Skeletal muscle tissue (tissue), 4 donors: ENCODE data around the gene PAXX. TPM values are rescaled to one million over a fixed set of nuclear protein-coding genes. Genes with fewer than 3 reads are reported as not detected.

Source experiments
- H3K27ac ChIP-seq: one replicate; pipeline ENCODE4 v1.7.0; 2013; ENCODE audit warnings: mild to moderate bottlenecking, low read depth, low read length, inconsistent platforms
- H3K27me3 ChIP-seq, 3 donors: one replicate each; pipeline ENCODE4 v1.7.0; 2013; ENCODE audit warnings: low read length in 3 of 3; ENCODE audit not compliant: control insufficient read depth in 3 of 3, insufficient read depth in 3 of 3
- H3K36me3 ChIP-seq, 3 donors: one replicate each; pipeline ENCODE4 v1.7.0; 2013; ENCODE audit warnings: low read length in 3 of 3; ENCODE audit not compliant: control insufficient read depth in 3 of 3, insufficient read depth in 3 of 3
- H3K4me1 ChIP-seq, 3 donors: one replicate each; pipeline ENCODE4 v1.7.0; 2013; ENCODE audit warnings: low read length in 3 of 3, mild to moderate bottlenecking in 3 of 3; ENCODE audit not compliant: control insufficient read depth in 3 of 3, insufficient read depth in 3 of 3
- H3K4me3 ChIP-seq, 3 donors: one replicate each; pipeline ENCODE4 v1.7.0; 2013; ENCODE audit warnings: low read length in 3 of 3
- H3K9ac ChIP-seq, 3 donors: one replicate each; pipeline ENCODE4 v1.7.0; 2013; ENCODE audit warnings: low read length in 3 of 3, mild to moderate bottlenecking in 3 of 3, moderate library complexity in 2 of 3, low read depth in 1 of 3
- H3K9me3 ChIP-seq, 3 donors: one replicate each; pipeline ENCODE4 v1.7.0; 2013; ENCODE audit warnings: low read length in 3 of 3; ENCODE audit not compliant: control insufficient read depth in 3 of 3
- total RNA-seq: library from RNA; depleted of rRNA; stranded (reverse); fragments of >200 nt; gene quantifications from one replicate; pipeline ENCODE4 v1.2.3, GENCODE V29; 2014
- donor health status: Osteomylitis.

Gene PAXX
- total RNA-seq, 1 donor from 2014 or later = 2.1 TPM

- H3K4me3 ChIP-seq = no peak overlapping the region
- no peak overlapping the region for H3K27ac ChIP-seq
- peaks cover 2 to 26% (median 26%) of the 10 kb centered on the region in 3 donors for H3K4me1 ChIP-seq
- H3K27me3 ChIP-seq = peaks cover 0 to 8% (median 5%) of the 10 kb centered on the region in 3 donors
- no peaks in the 10 kb centered on the region for H3K36me3 ChIP-seq
- H3K9ac ChIP-seq = no peak overlapping the region
- no peaks in the 10 kb centered on the region for H3K9me3 ChIP-seq
Observed at GRCh38 chr9:136974817-136975535, 17.2 kb upstream of the PAXX start.

GRCh38 chr9:136975644-136976043 lies 16.6 kb upstream of the PAXX start:
- Histone ChIP-seq H3K9ac (no peak overlapping the region), H3K4me1 (peaks cover 2 to 26% (median 26%) of the 10 kb centered on the region in 3 donors), H3K27me3 (peaks cover 0 to 8% (median 0%) of the 10 kb centered on the region in 3 donors), H3K36me3 (no peaks in the 10 kb centered on the region), H3K27ac (no peak overlapping the region), H3K4me3 (no peak overlapping the region), H3K9me3 (no peaks in the 10 kb centered on the region)

- H3K36me3 ChIP-seq = no peaks in the 10 kb centered on the region
- H3K4me3 ChIP-seq = peak within 1 kb of the TSS; percentile 30 to 66 (median 56)
- peak within 1 kb of the TSS in 2 of 3 donors; percentile 33 to 54 for H3K9ac ChIP-seq
- H3K27me3 ChIP-seq = peaks cover 0 to 8% (median 2%) of the 10 kb centered on the region in 3 donors
- no peak within 1 kb of the TSS for H3K27ac ChIP-seq
- peaks cover 2 to 31% (median 26%) of the 10 kb centered on the region in 3 donors for H3K4me1 ChIP-seq
- no peaks in the 10 kb centered on the region for H3K9me3 ChIP-seq
Observed at GRCh38 chr9:136977223-136977622, 15.0 kb upstream of the PAXX start, which contains the start of gene PTGDS. Gene PTGDS (plus strand): TSS chr9:136977504. CDS start chr9:136977579, 75 bp downstream.

GRCh38 chr9:136977649-136978072 lies 14.6 kb upstream of the PAXX start:
- Histone ChIP-seq H3K27me3 (peaks cover 0 to 8% (median 7%) of the 10 kb centered on the region in 3 donors), H3K9ac (peak overlapping the region in 2 of 3 donors; percentile 33 to 54), H3K27ac (no peak overlapping the region), H3K4me1 (peaks cover 2 to 34% (median 26%) of the 10 kb centered on the region in 3 donors), H3K4me3 (peak overlapping the region; percentile 30 to 66 (median 56)), H3K36me3 (no peaks in the 10 kb centered on the region), H3K9me3 (no peaks in the 10 kb centered on the region)

- Histone ChIP-seq H3K9ac (peak overlapping the region in 1 of 3 donors; percentile 54), H3K4me1 (peaks cover 2 to 36% (median 26%) of the 10 kb centered on the region in 3 donors), H3K27ac (no peak overlapping the region), H3K4me3 (peak overlapping the region; percentile 30 to 66 (median 56)), H3K9me3 (no peaks in the 10 kb centered on the region), H3K27me3 (peaks cover 4 to 11% (median 10%) of the 10 kb centered on the region in 3 donors), H3K36me3 (no peaks in the 10 kb centered on the region)
Observed at GRCh38 chr9:136978073-136978864, 14.0 kb upstream of the PAXX start.

GRCh38 chr9:136978865-136979544 lies 13.2 kb upstream of the PAXX start:
- peaks cover 2 to 36% (median 29%) of the 10 kb centered on the region in 3 donors for H3K4me1 ChIP-seq
- H3K9me3 ChIP-seq = no peaks in the 10 kb centered on the region
- no peak overlapping the region for H3K4me3 ChIP-seq
- no peak overlapping the region for H3K27ac ChIP-seq
- H3K36me3 ChIP-seq = no peaks in the 10 kb centered on the region
- H3K9ac ChIP-seq = no peak overlapping the region
- H3K27me3 ChIP-seq = peaks cover 11 to 17% (median 17%) of the 10 kb centered on the region in 3 donors

- Histone ChIP-seq H3K9ac (no peak overlapping the region), H3K4me3 (no peak overlapping the region), H3K4me1 (peaks cover 2 to 33% (median 31%) of the 10 kb centered on the region in 3 donors), H3K9me3 (no peaks in the 10 kb centered on the region), H3K36me3 (no peaks in the 10 kb centered on the region), H3K27me3 (peaks cover 21 to 24% (median 22%) of the 10 kb centered on the region in 3 donors), H3K27ac (no peak overlapping the region)
Observed at GRCh38 chr9:136979769-136980587, 12.2 kb upstream of the PAXX start.

GRCh38 chr9:136980669-136981478 lies 11.3 kb upstream of the PAXX start:
- H3K4me3 ChIP-seq = no peak overlapping the region
- no peaks in the 10 kb centered on the region for H3K9me3 ChIP-seq
- no peak overlapping the region for H3K9ac ChIP-seq
- H3K27me3 ChIP-seq = peaks cover 24 to 28% (median 28%) of the 10 kb centered on the region in 3 donors
- H3K36me3 ChIP-seq = no peaks in the 10 kb centered on the region
- H3K4me1 ChIP-seq = peaks cover 2 to 26% (median 24%) of the 10 kb centered on the region in 3 donors
- no peak overlapping the region for H3K27ac ChIP-seq
